ENCODE results near the gene MTRF1.

MTRF1 gene, protein sequence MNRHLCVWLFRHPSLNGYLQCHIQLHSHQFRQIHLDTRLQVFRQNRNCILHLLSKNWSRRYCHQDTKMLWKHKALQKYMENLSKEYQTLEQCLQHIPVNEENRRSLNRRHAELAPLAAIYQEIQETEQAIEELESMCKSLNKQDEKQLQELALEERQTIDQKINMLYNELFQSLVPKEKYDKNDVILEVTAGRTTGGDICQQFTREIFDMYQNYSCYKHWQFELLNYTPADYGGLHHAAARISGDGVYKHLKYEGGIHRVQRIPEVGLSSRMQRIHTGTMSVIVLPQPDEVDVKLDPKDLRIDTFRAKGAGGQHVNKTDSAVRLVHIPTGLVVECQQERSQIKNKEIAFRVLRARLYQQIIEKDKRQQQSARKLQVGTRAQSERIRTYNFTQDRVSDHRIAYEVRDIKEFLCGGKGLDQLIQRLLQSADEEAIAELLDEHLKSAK

DNA sequence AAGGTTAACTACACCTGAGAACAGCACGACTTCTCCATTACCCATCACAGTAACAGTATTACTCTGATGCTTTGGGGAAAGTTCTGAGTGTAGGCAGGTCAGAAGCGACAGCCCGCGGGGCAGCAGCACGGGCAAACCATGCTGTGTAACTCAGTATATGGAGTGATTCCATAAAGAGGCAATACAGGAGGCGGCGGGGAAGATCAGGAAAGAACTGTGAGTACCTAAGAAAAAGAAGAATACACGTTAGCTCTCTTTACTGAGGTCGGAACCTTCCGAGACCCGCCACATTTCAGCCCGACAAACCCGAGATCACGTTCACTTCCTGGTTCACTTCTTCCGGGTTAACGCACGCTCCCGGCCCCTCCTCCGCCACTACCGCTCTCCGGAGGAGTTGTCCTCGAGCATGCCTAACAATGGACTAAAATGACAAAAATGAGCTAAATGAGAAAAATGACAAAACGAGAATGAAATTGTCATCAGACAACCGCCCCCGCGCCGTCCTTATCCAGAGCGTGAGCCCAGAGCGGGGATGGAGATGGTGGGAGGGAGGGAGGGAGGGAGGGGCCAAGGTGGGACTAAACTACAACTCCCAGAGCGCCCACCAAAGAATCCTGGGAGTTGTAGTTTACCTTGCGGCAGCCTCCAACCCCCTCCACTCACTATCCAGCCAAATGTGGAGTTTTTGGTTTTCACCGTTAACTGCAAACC is at the start of gene MTRF1:
TSS of gene MTRF1 (minus strand) at position 316 of the 711 bp plus-strand sequence. CDS start 2,669 bp downstream, outside the sequence.
- CTCF ChIA-PET, result interaction anchor here (1.3 kb wide), 1 partner anchor 52 kb away, joined by 3 read pairs; no protein-coding TSS in a partner anchor
- Mint-ChIP-seq H3K36me3 (peaks cover 29% of the 10 kb centered on the region), H3K4me3 (peak within 1 kb of the TSS; percentile 85), H3K4me1 (peaks cover 20% of the 10 kb centered on the region), H3K27me3 (no peaks in the 10 kb centered on the region), H3K9me3 (peaks cover 7% of the 10 kb centered on the region), H3K27ac (peak within 1 kb of the TSS; percentile 92)
- DNase-seq, result peak; percentile 86

DNA sequence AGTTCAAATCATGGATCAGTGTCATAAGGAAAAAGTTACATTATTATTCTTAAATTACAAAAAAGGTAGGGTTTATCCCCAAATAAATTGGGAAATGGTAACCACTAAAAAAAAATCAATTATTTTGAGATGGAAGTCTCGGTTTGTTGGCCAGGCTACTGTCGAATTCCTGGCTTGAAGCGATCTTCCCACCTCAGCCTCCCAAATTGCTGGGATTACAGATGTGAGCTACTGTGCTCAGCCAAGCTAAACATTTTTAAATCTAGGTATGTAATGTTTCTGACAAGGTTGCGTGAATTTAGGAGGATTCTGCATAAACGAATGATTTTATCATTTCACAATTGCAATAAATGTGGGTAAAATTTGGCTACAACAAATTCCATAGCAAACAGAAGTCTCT is 49.7 kb upstream of the MTRF1 start:
- no peak overlapping the region for H3K27ac Mint-ChIP-seq
- no peak for DNase-seq
- CTCF ChIA-PET, result interaction anchor here (1.0 kb wide), 1 partner anchor 259 kb away, joined by 4 read pairs; no protein-coding TSS in a partner anchor
- H3K27me3 Mint-ChIP-seq, result peaks cover 4% of the 10 kb centered on the region
- peaks cover 17% of the 10 kb centered on the region for H3K36me3 Mint-ChIP-seq
- peaks cover 55% of the 10 kb centered on the region for H3K4me1 Mint-ChIP-seq
- H3K9me3 Mint-ChIP-seq, result no peaks in the 10 kb centered on the region
- H3K4me3 Mint-ChIP-seq, result peak overlapping the region; percentile 96

DNA sequence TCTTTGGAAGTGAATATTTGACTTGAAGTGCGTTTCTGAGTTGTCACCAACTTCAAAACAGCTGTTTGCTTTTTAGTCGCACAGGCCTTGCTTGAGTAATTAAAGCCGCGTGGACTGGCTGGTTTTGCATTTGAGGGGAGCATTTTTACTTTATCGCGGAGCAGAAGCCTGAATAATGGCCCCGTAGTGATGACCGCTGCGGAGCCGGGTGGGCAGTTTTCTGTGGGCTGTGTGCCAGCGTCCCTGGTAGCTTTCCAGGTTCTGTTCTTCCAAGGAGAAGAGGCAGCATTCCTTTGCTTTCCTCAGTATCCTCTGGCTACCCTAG is 48.8 kb upstream of the MTRF1 start:
- Mint-ChIP-seq H3K4me1 (peaks cover 50% of the 10 kb centered on the region), H3K9me3 (no peaks in the 10 kb centered on the region), H3K36me3 (peaks cover 8% of the 10 kb centered on the region), H3K4me3 (peak overlapping the region; percentile 96), H3K27me3 (peaks cover 4% of the 10 kb centered on the region), H3K27ac (peak overlapping the region; percentile 95)
- CTCF ChIA-PET, result interaction anchor here (1.1 kb wide), 1 partner anchor 10 kb away, joined by 3 read pairs; no protein-coding TSS in a partner anchor
- DNase-seq, result peak; percentile 39

DNA sequence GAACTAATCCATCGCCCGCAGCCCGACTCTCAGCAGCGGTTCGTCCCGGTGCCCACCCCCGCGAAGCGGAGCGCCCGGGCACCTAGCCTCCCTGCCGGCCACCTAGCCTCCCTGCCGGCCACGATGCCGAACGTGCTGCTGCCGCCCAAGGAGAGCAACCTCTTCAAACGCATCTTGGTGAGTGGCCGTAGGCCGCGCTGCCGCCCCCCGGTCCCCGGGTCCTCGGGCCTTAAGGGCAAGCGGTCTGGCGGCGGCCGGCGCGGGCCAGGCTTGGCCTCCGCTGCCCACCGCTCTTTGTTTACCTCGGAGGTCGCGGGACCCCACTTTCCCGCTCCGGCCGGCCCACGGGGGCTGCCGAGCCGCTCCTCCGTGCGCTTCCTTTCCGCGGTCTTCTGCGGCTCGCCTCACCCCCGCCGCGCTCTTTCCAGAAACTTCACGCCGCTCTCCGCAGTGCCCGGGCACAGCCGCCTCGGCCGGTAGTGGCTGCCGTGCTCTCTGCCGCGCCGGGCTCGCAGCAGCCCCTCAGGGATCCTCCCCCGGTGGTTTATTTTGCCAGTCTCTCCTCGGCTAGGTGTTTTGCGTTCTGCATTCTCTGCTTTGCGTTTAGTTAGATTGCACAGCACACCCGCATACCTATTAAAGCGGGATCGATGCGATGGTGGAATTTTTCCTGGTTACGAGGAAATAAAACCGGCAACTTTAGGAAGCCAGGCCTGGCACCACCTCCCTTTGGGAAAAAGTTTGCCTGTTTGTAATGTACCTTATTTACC is 48.2 kb upstream of the MTRF1 start:
- DNase-seq, result peak; percentile 67
- Mint-ChIP-seq H3K36me3 (peaks cover 3% of the 10 kb centered on the region), H3K4me1 (peaks cover 44% of the 10 kb centered on the region), H3K9me3 (no peaks in the 10 kb centered on the region), H3K27me3 (peaks cover 4% of the 10 kb centered on the region), H3K27ac (peak overlapping the region; percentile 95), H3K4me3 (peak overlapping the region; percentile 96)
- CTCF ChIA-PET, result interaction anchor here (0.5 to 1.1 kb wide), 3 partner anchors 10 to 257 kb away, joined by 3 read pairs; no protein-coding TSS in a partner anchor

DNA sequence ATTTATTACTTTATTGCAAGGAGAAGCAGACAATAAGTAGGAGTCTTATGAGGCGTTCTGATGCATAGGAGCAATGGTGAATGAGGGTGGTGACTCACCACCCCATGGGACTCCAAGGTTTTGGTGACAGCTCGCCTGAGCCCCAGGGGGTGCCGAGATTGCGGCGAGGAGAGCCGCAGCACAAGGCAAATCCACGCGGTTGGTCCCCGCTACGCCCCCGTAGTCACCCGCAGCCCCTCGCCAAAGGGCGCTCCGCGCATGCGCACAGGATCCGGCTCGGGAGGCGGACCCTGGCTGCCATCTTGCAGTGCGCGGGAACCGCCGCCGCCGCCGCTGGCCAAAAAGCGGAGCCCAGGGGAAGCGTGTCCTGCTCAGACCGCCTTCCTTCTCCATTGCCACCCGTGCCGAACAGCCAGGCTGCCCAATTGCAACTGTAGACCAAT is 47.6 kb upstream of the MTRF1 start, which contains the start of gene NAA16:
TSS of gene NAA16 (plus strand) at position 305 of the 443 bp plus-strand sequence. CDS start 262 bp downstream, outside the sequence.
- H3K36me3 Mint-ChIP-seq, result peaks cover 2% of the 10 kb centered on the region
- CTCF ChIA-PET, result interaction anchor here (0.5 to 1.1 kb wide), 2 partner anchors 90 to 257 kb away, joined by 3 read pairs; no protein-coding TSS in a partner anchor
- no peaks in the 10 kb centered on the region for H3K9me3 Mint-ChIP-seq
- H3K4me1 Mint-ChIP-seq, result peaks cover 40% of the 10 kb centered on the region
- DNase-seq, result peak; percentile 94
- peaks cover 8% of the 10 kb centered on the region for H3K27me3 Mint-ChIP-seq
- H3K27ac Mint-ChIP-seq, result peak within 1 kb of the TSS; percentile 95
- H3K4me3 Mint-ChIP-seq, result peak within 1 kb of the TSS; percentile 96

DNA sequence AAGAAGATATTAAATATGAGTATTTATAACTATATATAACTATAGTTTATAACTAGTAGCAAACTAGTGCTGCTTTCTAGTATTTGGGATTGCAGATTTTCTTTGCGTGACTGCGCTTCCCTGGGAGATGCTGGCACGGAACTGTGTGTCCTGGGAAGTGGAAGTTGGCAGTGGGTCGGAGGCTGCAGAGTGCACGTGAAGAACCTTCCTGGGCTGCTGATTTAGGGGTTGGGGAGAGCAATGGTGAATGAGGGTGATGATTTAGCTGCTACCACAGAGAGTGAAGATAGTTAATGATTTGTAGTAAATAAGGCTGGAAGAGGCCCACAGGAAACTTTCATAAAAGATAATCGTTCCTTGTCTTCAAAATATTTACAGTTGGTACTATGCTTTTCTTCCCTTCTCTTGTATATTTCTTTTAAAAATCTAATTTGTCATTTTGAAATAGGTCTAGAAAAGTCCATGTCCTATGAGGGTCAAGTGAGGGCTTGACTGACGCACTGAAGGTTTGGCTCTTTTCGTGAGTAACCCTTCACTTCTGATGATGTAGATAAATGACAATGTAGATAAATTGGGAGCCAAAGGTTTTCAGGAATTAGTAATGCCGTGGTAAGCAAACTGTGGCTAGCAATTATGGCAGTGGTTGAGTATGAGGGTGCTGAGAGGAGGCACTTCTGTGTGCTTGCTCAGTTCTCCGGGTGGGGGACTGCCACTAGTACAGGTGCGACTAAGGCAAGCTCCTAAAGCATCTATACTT is 44.7 kb upstream of the MTRF1 start:
- no peaks in the 10 kb centered on the region for H3K9me3 Mint-ChIP-seq
- H3K27me3 Mint-ChIP-seq, result peaks cover 10% of the 10 kb centered on the region
- no peak for DNase-seq
- H3K4me3 Mint-ChIP-seq, result no peak overlapping the region
- H3K36me3 Mint-ChIP-seq, result peaks cover 2% of the 10 kb centered on the region
- no peak overlapping the region for H3K27ac Mint-ChIP-seq
- H3K4me1 Mint-ChIP-seq, result peaks cover 15% of the 10 kb centered on the region
- CTCF ChIA-PET, result no interaction called here

DNA sequence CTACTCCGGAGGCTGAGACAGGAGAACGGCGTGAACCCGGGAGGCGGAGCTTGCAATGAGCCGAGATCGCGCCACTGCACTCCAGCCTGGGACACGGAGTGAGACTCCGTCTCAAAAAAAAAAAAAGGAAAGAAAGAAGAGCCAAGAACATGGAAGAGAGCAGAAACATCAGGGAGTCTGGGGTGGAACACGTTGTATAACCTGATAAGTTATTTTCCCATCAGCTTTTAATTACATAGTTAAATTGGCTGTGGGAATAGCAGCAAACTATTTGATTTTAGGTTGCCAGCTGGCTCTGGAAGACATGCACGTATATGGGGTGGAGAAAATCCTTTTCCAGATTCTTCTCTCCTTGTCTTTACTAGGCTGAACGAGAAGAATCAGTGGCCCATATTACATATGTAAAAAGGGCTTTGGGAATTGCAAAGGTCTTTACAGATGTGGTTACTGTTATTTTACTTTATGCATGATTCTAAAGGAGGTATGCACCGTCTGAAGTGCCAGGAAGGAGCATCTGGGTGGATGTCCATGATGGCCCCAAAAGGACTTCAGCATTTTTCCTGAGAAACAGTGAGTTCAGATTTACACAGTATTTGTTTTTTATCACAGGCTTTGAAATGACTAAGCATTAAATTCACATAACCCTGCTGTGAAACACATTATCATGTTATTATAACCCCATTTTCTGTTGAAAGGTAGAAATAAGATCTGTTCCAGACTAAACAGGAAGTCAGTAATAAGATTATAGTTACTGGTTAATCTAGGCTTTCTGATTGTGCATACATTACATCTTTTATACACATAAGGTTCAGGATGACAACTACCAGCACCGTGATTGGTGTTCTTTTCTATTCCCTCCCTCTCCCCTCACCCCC is 43.1 kb upstream of the MTRF1 start:
- CTCF ChIA-PET, result no interaction called here
- Mint-ChIP-seq H3K27me3 (peaks cover 20% of the 10 kb centered on the region), H3K4me1 (peaks cover 9% of the 10 kb centered on the region), H3K36me3 (no peaks in the 10 kb centered on the region), H3K27ac (no peak overlapping the region), H3K4me3 (no peak overlapping the region), H3K9me3 (no peaks in the 10 kb centered on the region)
- no peak for DNase-seq

DNA sequence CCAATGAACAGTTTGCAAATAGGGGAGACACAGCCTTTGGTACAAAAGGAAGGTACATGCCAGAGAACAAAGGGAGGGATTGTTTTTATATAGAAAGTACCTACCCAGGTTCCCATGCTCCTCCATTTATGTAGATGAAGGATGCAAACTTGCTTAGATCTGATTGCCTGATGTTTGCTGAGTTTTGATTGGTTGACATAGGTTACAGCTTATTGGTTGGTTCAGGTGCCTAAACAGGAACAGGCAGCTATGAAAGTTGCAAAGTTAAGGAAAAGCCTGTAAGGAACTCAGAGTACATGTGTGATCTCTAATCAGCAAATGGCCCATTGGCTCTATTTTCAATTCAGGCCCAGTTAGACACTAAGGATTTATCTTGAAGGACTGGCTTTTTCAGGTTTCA is 41.2 kb upstream of the MTRF1 start:
- peaks cover 18% of the 10 kb centered on the region for H3K27me3 Mint-ChIP-seq
- H3K4me3 Mint-ChIP-seq, result no peak overlapping the region
- H3K4me1 Mint-ChIP-seq, result peaks cover 3% of the 10 kb centered on the region
- H3K27ac Mint-ChIP-seq, result no peak overlapping the region
- CTCF ChIA-PET, result interaction anchor here (0.6 kb wide), 1 partner anchor 108 kb away, joined by 3 read pairs; no protein-coding TSS in a partner anchor
- H3K9me3 Mint-ChIP-seq, result no peaks in the 10 kb centered on the region
- H3K36me3 Mint-ChIP-seq, result no peaks in the 10 kb centered on the region
- no peak for DNase-seq

DNA sequence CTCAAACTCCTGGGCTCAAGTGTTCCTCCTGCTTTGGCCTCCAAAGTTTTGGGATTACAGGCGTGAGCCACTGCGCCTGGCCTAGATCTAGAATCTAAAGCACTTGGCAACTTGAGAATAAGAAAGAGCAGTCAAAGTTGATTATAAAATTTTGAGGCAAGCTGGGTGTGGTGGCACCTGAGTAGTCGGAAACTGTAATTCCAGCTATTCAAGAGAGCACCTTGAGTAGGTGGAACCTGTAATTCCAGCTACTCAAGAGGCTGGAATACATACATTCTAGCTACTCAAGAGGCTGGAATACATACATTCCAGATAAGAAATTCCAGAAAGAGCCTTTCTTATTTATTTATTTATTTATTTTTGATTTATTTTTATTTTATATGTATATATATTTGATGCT is 39.4 kb upstream of the MTRF1 start:
- Mint-ChIP-seq H3K27ac (no peak overlapping the region), H3K4me3 (no peak overlapping the region)
- CTCF ChIA-PET, result no interaction called here

DNA sequence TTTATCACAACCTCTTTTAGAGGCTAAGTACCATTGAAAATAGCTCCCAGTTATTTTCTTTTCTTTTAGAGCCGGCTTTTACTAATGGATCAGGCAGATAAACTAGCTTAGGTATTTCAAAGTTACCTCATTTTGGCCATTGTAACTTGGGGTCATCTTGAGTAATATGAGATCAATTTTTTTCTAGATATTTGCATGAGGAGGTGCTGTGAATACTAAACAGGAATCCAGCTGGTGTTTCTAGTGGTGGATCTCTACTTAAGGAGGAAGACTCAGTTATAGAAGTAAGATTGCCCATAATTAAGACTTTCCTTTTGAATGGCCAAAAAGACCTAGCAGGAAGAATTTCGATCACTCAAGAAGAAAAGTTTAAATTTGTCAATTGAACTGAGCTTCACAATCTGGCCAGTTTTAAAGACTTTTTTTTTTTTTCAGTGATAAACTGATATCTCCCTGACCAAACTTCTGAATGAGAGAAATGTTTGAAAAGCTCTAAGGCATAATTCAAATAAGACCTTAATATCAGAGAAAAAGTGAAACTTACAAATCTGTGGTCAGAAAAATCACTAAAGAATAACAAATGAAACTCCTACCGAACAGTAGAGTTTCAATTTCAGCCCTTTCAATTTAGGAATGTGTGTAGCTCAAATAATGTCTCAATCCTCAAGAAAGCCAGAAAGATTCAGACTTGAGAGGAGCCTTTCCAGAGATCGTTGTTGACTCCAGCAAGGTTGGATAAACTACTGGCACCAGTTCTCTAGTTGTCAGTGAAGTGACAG is 36.1 kb upstream of the MTRF1 start:
- Mint-ChIP-seq H3K27me3 (peaks cover 18% of the 10 kb centered on the region), H3K4me1 (peaks cover 5% of the 10 kb centered on the region), H3K9me3 (peaks cover 2% of the 10 kb centered on the region), H3K27ac (no peak overlapping the region), H3K4me3 (no peak overlapping the region), H3K36me3 (peaks cover 2% of the 10 kb centered on the region)
- DNase-seq, result no peak
- CTCF ChIA-PET, result no interaction called here

More for the DNA sequence above, 39.4 kb upstream of the MTRF1 start:
- no peak for DNase-seq
- Mint-ChIP-seq H3K27me3 (peaks cover 18% of the 10 kb centered on the region), H3K4me1 (peaks cover 5% of the 10 kb centered on the region), H3K9me3 (no peaks in the 10 kb centered on the region), H3K36me3 (peaks cover 2% of the 10 kb centered on the region)

DNA sequence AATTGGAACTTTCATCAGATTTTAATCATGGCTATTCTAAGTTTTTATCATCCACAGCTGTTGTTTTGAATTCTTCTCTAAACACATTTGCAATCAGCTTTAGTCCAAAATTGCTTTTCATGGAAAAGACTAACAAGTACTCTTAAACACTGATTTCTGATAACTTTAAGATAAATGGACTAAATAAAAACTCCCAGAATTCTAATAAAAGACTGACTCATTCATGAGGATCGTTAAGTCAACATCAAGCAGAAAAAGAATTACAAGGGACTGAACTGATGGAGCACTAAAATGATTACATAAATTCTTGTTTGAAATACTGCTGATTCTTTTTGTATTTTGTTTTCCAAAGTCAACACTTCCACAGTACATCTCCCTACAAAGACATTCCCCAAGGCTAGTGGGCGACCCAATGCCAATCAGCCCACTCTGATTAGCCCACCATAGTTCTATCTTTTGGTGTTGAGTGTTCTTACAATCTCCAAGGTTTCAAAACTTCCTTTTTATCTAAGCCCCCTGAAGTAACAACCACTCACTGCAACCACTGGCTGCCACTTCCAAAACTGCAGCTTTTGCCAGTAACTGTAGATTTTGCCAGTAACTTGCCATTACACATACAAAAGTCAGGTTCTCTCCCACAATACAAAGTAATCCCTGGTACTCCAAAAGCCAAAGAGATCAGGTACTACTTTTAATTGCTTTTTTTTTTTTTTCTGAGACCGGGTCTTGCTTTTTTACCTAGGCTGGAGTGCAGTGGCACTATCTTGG is 33.7 kb upstream of the MTRF1 start:
- Mint-ChIP-seq H3K36me3 (peaks cover 2% of the 10 kb centered on the region), H3K27me3 (peaks cover 11% of the 10 kb centered on the region), H3K4me3 (no peak overlapping the region), H3K4me1 (peaks cover 5% of the 10 kb centered on the region), H3K9me3 (peaks cover 2% of the 10 kb centered on the region), H3K27ac (no peak overlapping the region)
- DNase-seq, result no peak
- CTCF ChIA-PET, result no interaction called here

All from activated naive CD4-positive, alpha-beta T cell treated with anti-CD3 and anti-CD28 coated beads, Interleukin-2, amount 10 ng/mL, durations not matched to agents 7 days and 5 days (primary cell).